Heart left ventricle (tissue), 13 donors: ENCODE measurements around the gene RASGEF1B.

Experiments used
- CTCF ChIP-seq, 12 donors: fragments of 200-600 bp; sonication (generic) in 4 of 12; IDR thresholded peaks; one replicate each; pipeline versions ENCODE4 v1.5.0 to v1.8.0; 2018 to 2022; ENCODE audit warnings: antibody characterized with exemption in 12 of 12, mild to moderate bottlenecking in 5 of 12
- POLR2A ChIP-seq, 2 donors: fragments of 450-650 bp; IDR thresholded peaks; one replicate each; pipeline ENCODE4 v1.6.1; 2017; ENCODE audit warnings: antibody characterized with exemption in 2 of 2, mild to moderate bottlenecking in 2 of 2, moderate library complexity in 2 of 2
- donor health status: ischemic (EF 13 %, LVEDD 7.1; RV severe dilation, severe dysfunction).
- donor health status: DM: no; HTN: yes; CAD: no.
- donor health status: DM: no; HTN: no; CAD: no.
- donor health status: ischemic (EF 25% LVEDD 6.9; RV normal size, moderate dysfunction).
- donor health status: ischemic (EF 25% LVEDD 5.7; RV mildly dilated, moderate dysfunction).
- donor health status: ischemic (EF 35%, LVEDD 5.7; RV mildly dilated, moderate dysfunction).
- donor health status: nonischemic (EF 11% LVEDD 7.7; RV severe dilation, severe dysfunction).
- donor health status: DM: yes; HTN: yes; CAD: no.
- donor health status: PGD.
- donor health status: ischemic (EF 29% LVEDD 5.4; RV normal size, mild dysfunction).
- donor health status: nonischemic (EF 23%, LVEDD 6.1; RV moderate dilation, normal function).

- no peak for TF ChIP-seq CTCF (IDR thresholded peaks at IDR 0.05)
- TF ChIP-seq POLR2A (IDR thresholded peaks at IDR 0.05), result no peak
Observed at GRCh38 chr4:81380437-81380836, 91.3 kb downstream of the RASGEF1B start.
